Loucy (cell line): ENCODE results near the gene CRYM.
A peak's percentile ranks its signal among the peaks of the same experiment; 100 is the strongest.

Experiments
- H2AFZ ChIP-seq: fragments of 200-600 bp; sonication (generic); 2 replicates; pipeline ENCODE4 v1.6.0; 2016; ENCODE audit warnings: antibody characterized with exemption, mild to moderate bottlenecking, low read length, moderate library complexity
- H3F3A ChIP-seq: fragments of 200-600 bp; 2 replicates; pipeline ENCODE4 v1.6.0; 2016; ENCODE audit warnings: antibody characterized with exemption, low read depth, mild to moderate bottlenecking
- H3K27me3 ChIP-seq: fragments of 200-600 bp; sonication (generic); 2 replicates; pipeline ENCODE4 v1.6.1; 2014; ENCODE audit warnings: low read length, mild to moderate bottlenecking; ENCODE audit not compliant: insufficient read depth, poor library complexity, severe bottlenecking
- H3K36me3 ChIP-seq: fragments of 200-600 bp; sonication (generic); 2 replicates; pipeline ENCODE4 v1.6.1; 2016; ENCODE audit warnings: low read length; ENCODE audit not compliant: insufficient read depth
- H3K4me1 ChIP-seq: fragments of 200-600 bp; sonication (generic); 2 replicates; pipeline ENCODE4 v1.5.1; 2014; ENCODE audit warnings: low read length, mild to moderate bottlenecking; ENCODE audit not compliant: insufficient read depth, poor library complexity, severe bottlenecking
- H3K4me2 ChIP-seq: fragments of 200-600 bp; sonication (generic); 2 replicates; pipeline ENCODE4 v1.6.0; 2014; ENCODE audit warnings: antibody characterized with exemption, low read length, low read depth, mild to moderate bottlenecking; ENCODE audit not compliant: poor library complexity, severe bottlenecking
- H3K4me3 ChIP-seq: fragments of 200-600 bp; sonication (generic); 2 replicates; pipeline ENCODE4 v1.5.1; 2014; ENCODE audit warnings: low read length, mild to moderate bottlenecking, mixed read lengths; ENCODE audit not compliant: poor library complexity, severe bottlenecking
- H3K79me2 ChIP-seq: fragments of 200-600 bp; sonication (generic); 2 replicates; pipeline ENCODE4 v1.6.1; 2014; ENCODE audit warnings: low read length; ENCODE audit not compliant: insufficient read depth
- H3K9ac ChIP-seq: fragments of 200-600 bp; sonication (generic); 2 replicates; pipeline ENCODE4 v1.6.0; 2014; ENCODE audit warnings: mild to moderate bottlenecking, low read depth, low read length, moderate library complexity; ENCODE audit not compliant: poor library complexity, severe bottlenecking
- H3K9me2 ChIP-seq: fragments of 200-600 bp; sonication (generic); replicated peaks from 2 replicates; pipeline ENCODE4 v1.6.1; 2016; ENCODE audit warnings: low read depth, low read length, mixed read lengths
- H3K9me3 ChIP-seq: fragments of 200-600 bp; sonication (generic); 2 replicates; pipeline ENCODE4 v1.6.1; 2014; ENCODE audit warnings: mild to moderate bottlenecking, antibody characterized with exemption, low read length, low read depth; ENCODE audit not compliant: insufficient read depth
- H4K20me1 ChIP-seq: fragments of 200-600 bp; sonication (generic); 2 replicates; pipeline ENCODE4 v1.6.0; 2014; ENCODE audit warnings: antibody characterized with exemption, low read length, mild to moderate bottlenecking; ENCODE audit not compliant: insufficient read depth, poor library complexity, severe bottlenecking
- EZH2phosphoT487 ChIP-seq: fragments of 200-600 bp; IDR thresholded peaks from 2 replicates; pipeline ENCODE4 v1.6.1; 2018; ENCODE audit warnings: antibody characterized with exemption, mild to moderate bottlenecking, moderate library complexity, borderline replicate concordance
- TF ChIP-seq, protein P1 (sequence below): fragments of 200-600 bp; sonication (generic); conservative IDR thresholded peaks from 2 replicates; pipeline ENCODE4 v1.5.1; 2014; ENCODE audit warnings: mild to moderate bottlenecking, antibody characterized with exemption, low read length

The CRYM gene

DNA sequence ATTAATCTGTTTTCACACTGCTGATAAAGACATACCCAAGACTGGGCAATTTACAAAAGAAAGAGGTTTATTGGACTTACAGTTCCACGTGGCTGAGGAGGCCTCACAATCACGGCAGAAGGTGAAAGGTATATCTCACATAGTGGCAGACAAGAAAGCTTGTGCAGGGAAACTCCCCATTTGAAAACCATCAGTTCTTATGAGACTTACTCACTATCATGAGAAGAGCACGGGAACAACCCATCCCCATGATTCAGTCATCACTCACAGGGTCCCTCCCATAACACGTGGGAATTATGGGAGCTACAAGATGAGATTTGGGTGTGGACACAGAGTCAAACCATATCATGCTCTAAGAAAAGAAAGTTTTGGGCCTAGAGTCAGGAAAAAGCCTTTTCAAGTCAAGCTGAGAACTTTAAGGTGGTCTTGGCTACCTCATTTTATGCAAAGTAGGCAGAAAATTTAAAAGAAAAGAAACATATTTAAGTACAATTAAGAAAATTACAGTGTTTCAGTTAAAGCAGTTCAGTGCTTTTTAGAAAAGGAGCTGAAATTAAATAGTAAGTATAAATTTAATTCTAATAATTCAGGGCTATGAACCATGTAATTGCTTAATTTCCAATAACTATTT lies 24.9 kb upstream of the CRYM start:
- Histone ChIP-seq H3K79me2 (no peaks in the 10 kb centered on the region), H2AFZ (no peak overlapping the region), H3K4me3 (no peak overlapping the region), H3K4me2 (no peak overlapping the region), H3K9ac (no peak overlapping the region), H3K4me1 (peaks cover 9% of the 10 kb centered on the region), H3K9me3 (no peaks in the 10 kb centered on the region), H3K27me3 (no peaks in the 10 kb centered on the region), H3F3A (no peaks in the 10 kb centered on the region), H4K20me1 (no peaks in the 10 kb centered on the region), H3K36me3 (no peaks in the 10 kb centered on the region), H3K9me2 (no peaks in the 10 kb centered on the region)
- TF ChIP-seq, protein P1, sequence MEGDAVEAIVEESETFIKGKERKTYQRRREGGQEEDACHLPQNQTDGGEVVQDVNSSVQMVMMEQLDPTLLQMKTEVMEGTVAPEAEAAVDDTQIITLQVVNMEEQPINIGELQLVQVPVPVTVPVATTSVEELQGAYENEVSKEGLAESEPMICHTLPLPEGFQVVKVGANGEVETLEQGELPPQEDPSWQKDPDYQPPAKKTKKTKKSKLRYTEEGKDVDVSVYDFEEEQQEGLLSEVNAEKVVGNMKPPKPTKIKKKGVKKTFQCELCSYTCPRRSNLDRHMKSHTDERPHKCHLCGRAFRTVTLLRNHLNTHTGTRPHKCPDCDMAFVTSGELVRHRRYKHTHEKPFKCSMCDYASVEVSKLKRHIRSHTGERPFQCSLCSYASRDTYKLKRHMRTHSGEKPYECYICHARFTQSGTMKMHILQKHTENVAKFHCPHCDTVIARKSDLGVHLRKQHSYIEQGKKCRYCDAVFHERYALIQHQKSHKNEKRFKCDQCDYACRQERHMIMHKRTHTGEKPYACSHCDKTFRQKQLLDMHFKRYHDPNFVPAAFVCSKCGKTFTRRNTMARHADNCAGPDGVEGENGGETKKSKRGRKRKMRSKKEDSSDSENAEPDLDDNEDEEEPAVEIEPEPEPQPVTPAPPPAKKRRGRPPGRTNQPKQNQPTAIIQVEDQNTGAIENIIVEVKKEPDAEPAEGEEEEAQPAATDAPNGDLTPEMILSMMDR: no peak
- no peak for TF ChIP-seq EZH2phosphoT487

DNA sequence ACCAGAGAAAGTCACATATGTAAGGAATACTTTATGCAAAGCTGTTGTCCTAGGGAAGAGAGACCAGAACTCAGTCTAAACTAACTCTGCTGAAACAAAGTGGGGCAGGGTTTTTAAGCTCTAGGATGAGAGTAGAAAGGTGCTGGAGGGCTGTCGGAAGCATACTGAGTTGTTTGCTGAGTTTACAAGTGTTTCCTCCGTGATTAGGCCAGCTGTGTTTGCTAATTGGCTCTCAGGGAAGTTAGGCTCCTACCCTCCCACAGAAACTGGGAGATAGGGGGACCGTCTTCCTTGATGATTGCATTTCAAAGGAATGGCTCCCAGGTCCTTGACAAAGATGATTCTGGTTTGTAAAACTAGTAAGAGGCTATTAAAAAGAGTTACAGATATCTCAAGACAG lies 24.4 kb upstream of the CRYM start:
- H3K79me2 ChIP-seq: no peaks in the 10 kb centered on the region
- no peaks in the 10 kb centered on the region for H3K27me3 ChIP-seq
- H3K9me2 ChIP-seq: no peaks in the 10 kb centered on the region
- H3K9me3 ChIP-seq: no peaks in the 10 kb centered on the region
- H3K36me3 ChIP-seq: no peaks in the 10 kb centered on the region
- H4K20me1 ChIP-seq: no peaks in the 10 kb centered on the region
- peak overlapping the region; percentile 73 for H3K4me2 ChIP-seq
- TF ChIP-seq EZH2phosphoT487: no peak
- H2AFZ ChIP-seq: peak overlapping the region; percentile 96
- peak overlapping the region; percentile 76 for H3K4me3 ChIP-seq
- H3F3A ChIP-seq: no peaks in the 10 kb centered on the region
- H3K4me1 ChIP-seq: peaks cover 9% of the 10 kb centered on the region
- peak overlapping the region; percentile 52 for H3K9ac ChIP-seq

DNA sequence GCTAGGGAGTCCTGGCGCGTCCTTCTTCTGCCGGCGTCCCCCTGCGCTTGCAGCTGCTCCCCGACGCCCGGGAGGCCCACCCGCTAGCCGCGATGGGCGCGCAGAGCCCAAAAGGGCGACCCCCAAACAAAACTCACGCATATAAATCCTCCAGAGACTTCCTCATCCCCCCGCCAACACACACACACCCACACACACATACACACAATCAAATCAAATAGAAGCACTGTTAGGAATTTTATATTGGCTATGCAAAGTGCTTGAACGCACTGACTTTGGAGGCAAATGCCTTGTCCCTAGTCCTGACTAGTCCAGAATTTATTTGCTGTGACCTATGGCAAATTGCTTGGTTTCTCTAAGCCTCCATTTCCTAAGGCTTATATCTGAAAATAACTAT lies 23.8 kb upstream of the CRYM start:
- H3K9ac ChIP-seq: peak overlapping the region; percentile 52
- H3K36me3 ChIP-seq: no peaks in the 10 kb centered on the region
- no peaks in the 10 kb centered on the region for H3K9me3 ChIP-seq
- no peaks in the 10 kb centered on the region for H3K27me3 ChIP-seq
- TF ChIP-seq EZH2phosphoT487: no peak
- TF ChIP-seq, protein P1: no peak
- no peaks in the 10 kb centered on the region for H3F3A ChIP-seq
- no peaks in the 10 kb centered on the region for H4K20me1 ChIP-seq
- peaks cover 9% of the 10 kb centered on the region for H3K4me1 ChIP-seq
- H2AFZ ChIP-seq: peak overlapping the region; percentile 96
- no peaks in the 10 kb centered on the region for H3K79me2 ChIP-seq
- H3K9me2 ChIP-seq: no peaks in the 10 kb centered on the region
- H3K4me2 ChIP-seq: peak overlapping the region; percentile 73
- H3K4me3 ChIP-seq: peak overlapping the region; percentile 76
